Naive thymus-derived CD4-positive, alpha-beta T cell (primary cell): ENCODE data around the gene MYT1. TPM values are rescaled to one million over a fixed set of nuclear protein-coding genes. Genes with fewer than 3 reads are reported as not detected.

ENCODE experiments used
- ATAC-seq: fragments of 150-1000 bp; cut with Tn5 transposase; 2 replicates; pipeline ENCODE4 v1.10.0; 2021; ENCODE audit warnings: mild to moderate bottlenecking, moderate library complexity
- CTCF ChIA-PET: fragments of 350-600 bp; sonication (Branson Sonifier 250); formaldehyde crosslinking; loops from one replicate; lab custom pipeline; 2021; ENCODE audit warnings: antibody characterized with exemption; lab: Charles Lee
- POLR2A ChIA-PET: fragments of 350-600 bp; sonication (Branson Sonifier 250); formaldehyde crosslinking; loops from one replicate; lab custom pipeline; 2021; ENCODE audit warnings: antibody characterized with exemption, inconsistent platforms; lab: Charles Lee
- DNase-seq, 9 donors: peaks; one replicate each; pipeline versions ENCODE4 v3.0.0 to v3.0.0-alpha.2; 2020 to 2022; ENCODE audit warnings: mixed read lengths in 1 of 9
- H3K27ac ChIP-seq: one replicate; pipeline ENCODE4 v1.7.0; 2013; ENCODE audit warnings: mild to moderate bottlenecking, low read depth, low read length, moderate library complexity
- H3K27me3 ChIP-seq, 2 donors: one replicate each; pipeline ENCODE4 v1.7.0; 2013; ENCODE audit warnings: low read length in 2 of 2, mild to moderate bottlenecking in 2 of 2, moderate library complexity in 2 of 2; ENCODE audit not compliant: control insufficient read depth in 2 of 2, insufficient read depth in 2 of 2
- H3K36me3 ChIP-seq, 3 experiments: 1 replicate in 2 of 3; 2 replicates in 1 of 3; pipeline ENCODE4 v1.7.0; 2013; ENCODE audit warnings: low read length in 3 of 3, mild to moderate bottlenecking in 3 of 3, moderate library complexity in 1 of 3; ENCODE audit not compliant: insufficient read depth in 3 of 3, control insufficient read depth in 2 of 3
- H3K4me1 ChIP-seq, 2 donors: one replicate each; pipeline ENCODE4 v1.7.0; 2013; ENCODE audit warnings: low read length in 2 of 2, mild to moderate bottlenecking in 2 of 2, moderate library complexity in 1 of 2; ENCODE audit not compliant: control insufficient read depth in 2 of 2, insufficient read depth in 2 of 2
- H3K4me3 ChIP-seq: 2 replicates; pipeline ENCODE4 v1.7.0; 2013; ENCODE audit warnings: mild to moderate bottlenecking, low read length
- H3K9me3 ChIP-seq, 3 experiments: 1 replicate in 2 of 3; 2 replicates in 1 of 3; pipeline ENCODE4 v1.7.0; 2013; ENCODE audit warnings: low read length in 3 of 3; ENCODE audit not compliant: control insufficient read depth in 2 of 3
- H3K27ac Mint-ChIP-seq, 9 donors: one replicate each; pipeline ENCODE4 v1.8.0; 2020 to 2022; ENCODE audit warnings: mixed read lengths in 9 of 9, mild to moderate bottlenecking in 8 of 9, moderate library complexity in 5 of 9, inconsistent platforms in 2 of 9
- H3K27me3 Mint-ChIP-seq, 5 donors: one replicate each; pipeline ENCODE4 v1.8.0; 2021 to 2022; ENCODE audit warnings: mixed read lengths in 5 of 5, mild to moderate bottlenecking in 1 of 5
- H3K36me3 Mint-ChIP-seq, 5 donors: one replicate each; pipeline ENCODE4 v1.8.0; 2020 to 2022; ENCODE audit warnings: mixed read lengths in 5 of 5, mild to moderate bottlenecking in 3 of 5, inconsistent platforms in 1 of 5
- H3K4me1 Mint-ChIP-seq, 7 donors: one replicate each; pipeline ENCODE4 v1.8.0; 2020 to 2022; ENCODE audit warnings: mixed read lengths in 7 of 7, mild to moderate bottlenecking in 3 of 7, inconsistent platforms in 1 of 7
- H3K4me3 Mint-ChIP-seq, 10 donors: one replicate each; pipeline ENCODE4 v1.8.0; 2020 to 2022; ENCODE audit warnings: mild to moderate bottlenecking in 10 of 10, mixed read lengths in 10 of 10, moderate library complexity in 6 of 10, inconsistent platforms in 2 of 10
- H3K9me3 Mint-ChIP-seq, 11 donors: one replicate each; pipeline ENCODE4 v1.8.0; 2020 to 2022; ENCODE audit warnings: mixed read lengths in 11 of 11, mild to moderate bottlenecking in 4 of 11, inconsistent platforms in 1 of 11, moderate library complexity in 1 of 11
- intact Hi-C, 2 donors: fragments of 100-400 bp; cut with micrococcal nuclease; formaldehyde crosslinking; loops; one replicate each; pipeline ENCODE4 v1.15.1; 2023
- polyA plus RNA-seq, 2 donors: library from polyadenylated mRNA; unstranded; fragments of 300-500 nt; fragmentation: Illumina TruSeq; gene quantifications; one replicate each; pipeline ENCODE4 v1.2.3, GENCODE V29; 2021
- total RNA-seq, 6 experiments: library from RNA in 5 of 6; stranded (reverse) in 5 of 6; gene quantifications; 1 replicate in 5 of 6; 2 replicates in 1 of 6; pipeline ENCODE4 v1.2.3 and lab custom pipeline; 2021 to 2026

The MYT1 gene
- total and polyA plus RNA-seq, 7 experiments from 2014 or later = not detected

DNA sequence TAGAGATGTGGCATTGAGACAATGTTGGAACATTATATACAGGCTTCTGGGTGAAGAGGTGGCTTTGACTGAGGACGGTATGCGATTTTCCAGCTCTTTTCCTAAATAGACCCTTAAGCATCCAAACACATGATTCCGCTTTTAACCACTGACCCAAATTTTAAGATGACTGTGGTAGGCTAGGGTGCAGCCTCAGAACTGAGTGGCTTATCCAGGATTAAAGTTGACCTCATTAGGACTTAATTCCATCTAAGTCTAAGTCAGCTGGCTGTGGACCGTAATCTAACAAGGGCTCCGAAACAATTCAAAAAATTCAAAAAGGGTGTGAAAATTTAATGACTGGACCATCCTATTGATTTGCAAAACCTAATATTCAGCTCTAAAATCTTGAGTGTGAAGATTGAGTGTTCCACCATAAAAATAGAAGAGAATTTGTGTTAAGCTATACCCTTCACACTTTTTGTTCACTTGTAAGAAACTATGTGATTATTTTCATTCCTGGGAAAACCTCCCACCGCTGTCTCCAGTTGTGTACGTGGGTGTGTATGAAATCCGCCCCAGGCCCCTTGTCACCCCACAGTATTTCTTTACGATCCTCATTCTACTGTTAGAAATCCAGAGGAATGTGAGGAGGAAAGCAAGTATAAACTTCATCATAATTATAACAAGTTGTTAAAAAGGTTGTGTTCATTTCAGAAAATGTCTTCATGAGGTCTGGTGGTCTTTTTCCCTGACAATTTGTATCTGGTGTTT is 94.0 kb downstream of the MYT1 start:
- Mint-ChIP-seq H3K27me3 (peaks cover 0 to 2% (median 0%) of the 10 kb centered on the region in 5 donors), H3K4me3 (peak overlapping the region; percentile 10 to 100 (median 94)), H3K4me1 (peaks cover 60 to 81% (median 77%) of the 10 kb centered on the region in 7 donors), H3K27ac (peak overlapping the region; percentile 29 to 98 (median 94)), H3K36me3 (peaks cover 0 to 29% (median 18%) of the 10 kb centered on the region in 5 donors), H3K9me3 (peaks cover 0 to 6% (median 0%) of the 10 kb centered on the region in 11 donors)
- ATAC-seq (no peak), DNase-seq (no peak)
- CTCF ChIA-PET = interaction anchor here (1.0 kb wide), 1 partner anchor 10 kb away, joined by 3 read pairs; no protein-coding TSS in a partner anchor
- POLR2A ChIA-PET = interaction anchor here (0.7 to 1.2 kb wide), 4 partner anchors 8 to 101 kb away, joined by 3 to 6 read pairs (median 3); no protein-coding TSS in a partner anchor
- H3K27ac ChIP-seq = no peak overlapping the region
- peaks cover 30 to 74% of the 10 kb centered on the region in 2 donors for H3K4me1 ChIP-seq
- intact Hi-C loops = loop anchor here in 1 of 2 donors (5.0 kb wide), 1 partner anchor 176 kb away; the partner anchor contains the start of genes LKAAEAR1 and OPRL1
- H3K4me3 ChIP-seq = no peak overlapping the region
- H3K9me3 ChIP-seq = no peaks in the 10 kb centered on the region
- no peaks in the 10 kb centered on the region for H3K27me3 ChIP-seq
- peaks cover 0 to 13% (median 0%) of the 10 kb centered on the region in 3 experiments for H3K36me3 ChIP-seq

DNA sequence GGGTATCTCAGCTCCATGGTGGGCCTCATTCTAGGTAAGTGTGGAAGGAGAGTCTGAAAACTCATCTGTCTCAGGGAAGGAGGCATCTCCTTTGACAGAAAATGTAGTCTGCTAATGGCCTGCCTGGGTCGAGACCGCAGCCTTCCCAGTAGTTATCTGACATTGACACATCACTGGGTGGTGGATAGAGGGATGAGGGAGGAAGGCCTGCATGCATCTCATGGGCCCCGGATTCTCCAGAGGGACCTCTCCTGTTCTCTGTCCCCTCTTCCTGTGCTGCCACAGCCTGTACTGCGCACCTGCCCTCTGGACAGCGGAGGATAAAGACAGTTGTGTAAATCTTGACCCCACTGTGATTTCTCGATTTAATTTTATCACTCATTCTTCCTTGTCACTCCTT is 96.0 kb downstream of the MYT1 start:
- intact Hi-C loops = no loop called here
- H3K9me3 ChIP-seq = no peaks in the 10 kb centered on the region
- ATAC-seq (no peak), DNase-seq (no peak)
- H3K4me3 Mint-ChIP-seq = peak overlapping the region; percentile 16 to 100 (median 78)
- ChIA-PET CTCF (no interaction called here), POLR2A (no interaction called here)
- peaks cover 0 to 25% (median 3%) of the 10 kb centered on the region in 3 experiments for H3K36me3 ChIP-seq
- peaks cover 58 to 93% (median 88%) of the 10 kb centered on the region in 7 donors for H3K4me1 Mint-ChIP-seq
- no peaks in the 10 kb centered on the region for H3K27me3 ChIP-seq
- no peak overlapping the region for H3K27ac ChIP-seq
- no peak overlapping the region for H3K4me3 ChIP-seq
- H3K36me3 Mint-ChIP-seq = peaks cover 0 to 43% (median 25%) of the 10 kb centered on the region in 5 donors
- H3K27ac Mint-ChIP-seq = peak overlapping the region in 7 of 9 donors; percentile 44 to 98 (median 72)
- peaks cover 0 to 6% (median 0%) of the 10 kb centered on the region in 11 donors for H3K9me3 Mint-ChIP-seq
- H3K4me1 ChIP-seq = peaks cover 24 to 77% of the 10 kb centered on the region in 2 donors
- peaks cover 0 to 2% (median 0%) of the 10 kb centered on the region in 5 donors for H3K27me3 Mint-ChIP-seq

DNA sequence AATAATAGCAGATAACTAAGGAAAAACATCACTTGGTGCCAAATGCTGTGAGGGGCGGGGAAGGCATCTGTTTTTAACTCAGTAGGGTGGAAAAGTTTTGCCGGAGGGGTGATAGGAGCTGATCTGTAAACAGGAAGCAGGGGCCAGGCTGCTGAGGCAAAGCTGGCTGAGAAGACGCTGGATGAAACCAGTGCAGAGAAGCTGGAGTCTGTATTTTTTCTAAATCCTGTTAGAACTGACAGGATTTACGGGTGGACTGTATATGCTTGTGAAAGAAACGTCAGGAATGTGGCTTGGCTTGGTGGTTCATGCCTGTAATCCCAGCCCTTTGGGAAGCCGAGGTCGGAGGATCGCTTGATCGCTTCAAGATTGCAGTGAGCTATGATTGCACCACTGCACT is 96.9 kb downstream of the MYT1 start:
- DNase-seq = peak in 5 of 9 donors; percentile 11 to 50 (median 28)
- no peaks in the 10 kb centered on the region for H3K27me3 Mint-ChIP-seq

DNA sequence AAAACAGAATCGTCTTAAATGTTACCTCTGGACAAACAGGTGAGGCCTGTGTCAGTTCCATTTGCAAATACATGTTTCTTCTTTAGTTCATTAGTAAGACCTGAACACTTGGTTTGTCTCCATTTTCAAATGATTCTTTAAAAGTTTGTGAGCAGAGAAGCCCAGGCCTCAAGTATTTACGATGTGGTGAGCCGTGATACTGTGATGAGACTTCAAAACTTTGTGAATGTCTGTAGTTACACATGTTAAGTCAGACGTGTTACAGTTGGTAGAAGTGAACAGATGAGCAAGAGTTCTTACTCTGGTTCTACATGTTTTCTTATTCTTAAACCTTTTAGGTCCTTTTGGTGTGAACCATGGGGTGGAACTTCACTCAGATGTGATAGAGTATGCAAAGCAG is 99.8 kb downstream of the MYT1 start:
- H3K36me3 ChIP-seq = peaks cover 0 to 41% (median 9%) of the 10 kb centered on the region in 3 experiments
- H3K4me1 Mint-ChIP-seq = peaks cover 32 to 75% (median 67%) of the 10 kb centered on the region in 7 donors

More for the DNA sequence above, 96.9 kb downstream of the MYT1 start:
- Histone ChIP-seq H3K4me3 (no peak overlapping the region), H3K36me3 (peaks cover 0 to 28% (median 6%) of the 10 kb centered on the region in 3 experiments), H3K4me1 (peaks cover 22 to 75% of the 10 kb centered on the region in 2 donors), H3K27ac (no peak overlapping the region), H3K27me3 (no peaks in the 10 kb centered on the region), H3K9me3 (no peaks in the 10 kb centered on the region)
- POLR2A ChIA-PET = no interaction called here
- CTCF ChIA-PET = no interaction called here
- peaks cover 55 to 94% (median 86%) of the 10 kb centered on the region in 7 donors for H3K4me1 Mint-ChIP-seq
- peaks cover 0 to 3% (median 0%) of the 10 kb centered on the region in 11 donors for H3K9me3 Mint-ChIP-seq
- no peak for ATAC-seq
- H3K36me3 Mint-ChIP-seq = peaks cover 0 to 46% (median 24%) of the 10 kb centered on the region in 5 donors
- peak overlapping the region; percentile 46 to 100 (median 81) for H3K4me3 Mint-ChIP-seq
- intact Hi-C loops = no loop called here
- H3K27ac Mint-ChIP-seq = peak overlapping the region; percentile 16 to 98 (median 83)

DNA sequence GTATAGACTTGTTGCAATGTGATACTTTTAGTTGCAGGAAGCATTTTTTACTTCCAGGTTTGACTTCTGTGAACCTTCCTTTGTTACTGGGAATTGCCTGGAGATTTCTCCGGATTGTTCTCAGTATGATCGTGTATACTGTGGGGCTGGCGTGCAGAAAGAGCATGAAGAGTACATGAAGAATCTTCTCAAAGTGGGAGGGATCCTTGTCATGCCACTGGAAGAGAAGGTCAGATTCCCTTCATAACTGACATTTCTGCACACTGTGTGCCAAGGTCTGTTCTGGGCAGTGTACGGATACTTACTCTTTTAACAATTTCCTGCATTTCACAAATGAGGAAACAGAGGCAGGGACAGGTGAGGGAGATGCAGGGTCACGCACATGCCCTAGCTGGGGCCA is 100.9 kb downstream of the MYT1 start:
- Mint-ChIP-seq H3K4me1 (peaks cover 26 to 70% (median 67%) of the 10 kb centered on the region in 7 donors), H3K4me3 (no peak overlapping the region), H3K27me3 (no peaks in the 10 kb centered on the region), H3K27ac (peak overlapping the region in 1 of 9 donors; percentile 15), H3K9me3 (no peaks in the 10 kb centered on the region), H3K36me3 (peaks cover 10 to 53% (median 28%) of the 10 kb centered on the region in 5 donors)
- H3K4me3 ChIP-seq = no peak overlapping the region
- H3K9me3 ChIP-seq = no peaks in the 10 kb centered on the region
- intact Hi-C loops = no loop called here
- ChIA-PET CTCF (no interaction called here), POLR2A (interaction anchor here (1.1 kb wide), 1 partner anchor 16 kb away, joined by 5 read pairs; no protein-coding TSS in a partner anchor)
- no peaks in the 10 kb centered on the region for H3K27me3 ChIP-seq
- DNase-seq (no peak), ATAC-seq (no peak)
- peaks cover 0 to 41% (median 9%) of the 10 kb centered on the region in 3 experiments for H3K36me3 ChIP-seq
- H3K4me1 ChIP-seq = peaks cover 0 to 39% of the 10 kb centered on the region in 2 donors
- H3K27ac ChIP-seq = no peak overlapping the region

More for the DNA sequence above, 99.8 kb downstream of the MYT1 start:
- Histone ChIP-seq H3K4me3 (no peak overlapping the region), H3K4me1 (peaks cover 0 to 50% of the 10 kb centered on the region in 2 donors), H3K27me3 (no peaks in the 10 kb centered on the region), H3K27ac (no peak overlapping the region), H3K9me3 (no peaks in the 10 kb centered on the region)
- ATAC-seq = no peak
- POLR2A ChIA-PET = no interaction called here
- no peaks in the 10 kb centered on the region for H3K9me3 Mint-ChIP-seq
- H3K27ac Mint-ChIP-seq = peak overlapping the region in 2 of 9 donors; percentile 12 to 51
- CTCF ChIA-PET = no interaction called here
- H3K36me3 Mint-ChIP-seq = peaks cover 5 to 51% (median 21%) of the 10 kb centered on the region in 5 donors
- H3K27me3 Mint-ChIP-seq = no peaks in the 10 kb centered on the region
- DNase-seq = no peak
- intact Hi-C loops = no loop called here
- peak overlapping the region in 2 of 10 donors; percentile 14 to 24 for H3K4me3 Mint-ChIP-seq

DNA sequence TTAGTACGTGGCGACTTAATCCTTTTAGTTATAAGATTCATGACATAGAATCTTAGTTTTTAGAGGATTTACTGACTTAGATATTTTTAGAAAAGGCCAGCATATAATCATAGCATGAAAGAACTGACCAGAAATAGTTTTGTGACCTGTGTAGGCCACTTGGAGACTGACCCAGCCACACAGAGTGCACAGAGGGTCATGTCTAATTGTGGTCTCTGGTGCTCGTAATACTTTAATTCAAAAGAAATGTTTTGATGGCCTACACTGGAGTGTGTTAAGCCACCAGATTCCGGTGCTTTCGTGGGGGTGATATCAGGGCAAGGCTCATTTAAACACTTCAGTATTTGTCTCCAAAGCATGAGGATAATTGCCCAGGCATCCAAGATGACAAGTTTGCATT is 102.7 kb downstream of the MYT1 start:
- Mint-ChIP-seq H3K27me3 (no peaks in the 10 kb centered on the region), H3K4me3 (no peak overlapping the region), H3K9me3 (no peaks in the 10 kb centered on the region), H3K4me1 (peaks cover 12 to 63% (median 56%) of the 10 kb centered on the region in 7 donors), H3K27ac (no peak overlapping the region), H3K36me3 (peaks cover 16 to 48% (median 32%) of the 10 kb centered on the region in 5 donors)
- DNase-seq (no peak), ATAC-seq (no peak)
- intact Hi-C loops = no loop called here
- Histone ChIP-seq H3K9me3 (no peaks in the 10 kb centered on the region), H3K36me3 (peaks cover 0 to 48% (median 9%) of the 10 kb centered on the region in 3 experiments), H3K4me1 (peaks cover 0 to 21% of the 10 kb centered on the region in 2 donors), H3K4me3 (no peak overlapping the region), H3K27me3 (no peaks in the 10 kb centered on the region), H3K27ac (no peak overlapping the region)
- CTCF ChIA-PET = no interaction called here
- POLR2A ChIA-PET = no interaction called here
